ENCODE measurements around the gene TCF4.

DNA sequence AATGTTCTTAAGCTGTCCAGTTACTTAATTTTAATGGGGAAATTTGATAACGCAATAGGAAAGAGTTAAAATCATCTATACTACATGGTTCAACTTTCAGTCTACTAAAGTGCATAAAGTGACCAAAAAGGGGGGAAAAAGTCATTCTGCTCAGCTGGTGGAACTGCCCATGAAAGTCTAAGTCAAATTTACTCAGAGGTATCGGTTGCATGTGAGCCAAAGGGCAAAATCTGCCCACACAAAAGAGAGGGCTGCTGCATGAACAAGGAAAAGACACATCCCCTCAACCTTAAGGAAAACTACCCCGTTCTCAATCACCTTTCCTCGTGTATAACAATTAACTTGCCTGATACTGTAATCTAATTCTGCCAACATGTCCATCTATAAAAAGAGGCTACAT, 126.1 kb downstream of the TCF4 start:
- TF ChIP-seq, protein P1, sequence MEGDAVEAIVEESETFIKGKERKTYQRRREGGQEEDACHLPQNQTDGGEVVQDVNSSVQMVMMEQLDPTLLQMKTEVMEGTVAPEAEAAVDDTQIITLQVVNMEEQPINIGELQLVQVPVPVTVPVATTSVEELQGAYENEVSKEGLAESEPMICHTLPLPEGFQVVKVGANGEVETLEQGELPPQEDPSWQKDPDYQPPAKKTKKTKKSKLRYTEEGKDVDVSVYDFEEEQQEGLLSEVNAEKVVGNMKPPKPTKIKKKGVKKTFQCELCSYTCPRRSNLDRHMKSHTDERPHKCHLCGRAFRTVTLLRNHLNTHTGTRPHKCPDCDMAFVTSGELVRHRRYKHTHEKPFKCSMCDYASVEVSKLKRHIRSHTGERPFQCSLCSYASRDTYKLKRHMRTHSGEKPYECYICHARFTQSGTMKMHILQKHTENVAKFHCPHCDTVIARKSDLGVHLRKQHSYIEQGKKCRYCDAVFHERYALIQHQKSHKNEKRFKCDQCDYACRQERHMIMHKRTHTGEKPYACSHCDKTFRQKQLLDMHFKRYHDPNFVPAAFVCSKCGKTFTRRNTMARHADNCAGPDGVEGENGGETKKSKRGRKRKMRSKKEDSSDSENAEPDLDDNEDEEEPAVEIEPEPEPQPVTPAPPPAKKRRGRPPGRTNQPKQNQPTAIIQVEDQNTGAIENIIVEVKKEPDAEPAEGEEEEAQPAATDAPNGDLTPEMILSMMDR (IDR thresholded peaks at IDR 0.05): no peak
- no peak for TF ChIP-seq POLR2A (IDR thresholded peaks at IDR 0.05)
